HCT116 (cell line): Measurements from ENCODE around the gene CFAP44. TPM values are rescaled to one million over a fixed set of nuclear protein-coding genes. Genes with fewer than 3 reads are reported as not detected.

Source experiments
- ATAC-seq: fragments of 200-7000 bp; cut with Tn5 transposase; 2 replicates; pipeline ENCODE4 v1.9.1; 2020; ENCODE audit warnings: mild to moderate bottlenecking, moderate library complexity
- Bru-seq: library from RNA; stranded (reverse); fragments of 400-500 nt; gene quantifications from one replicate; lab custom pipeline; 2021; lab: Mats Ljungman, UMichigan
- BruChase-seq, 2 experiments: library from RNA; stranded (reverse); fragments of 400-500 nt; gene quantifications; one replicate each; lab custom pipeline; 2021; lab: Mats Ljungman, UMichigan
- BruUV-seq: library from RNA; stranded (reverse); fragments of 400-500 nt; replicated peaks from 2 replicates; lab custom pipeline; 2021; lab: Mats Ljungman, UMichigan
- CTCF ChIA-PET: fragments of 300-600 bp; sonication (Branson Sonifier 250); formaldehyde crosslinking; loops from one replicate; lab custom pipeline; 2021; ENCODE audit warnings: antibody characterized with exemption; lab: Charles Lee
- POLR2A ChIA-PET: fragments of 300-600, 350-600 bp; sonication (Branson Sonifier 250); formaldehyde crosslinking; loops from one replicate; lab custom pipeline; 2021; ENCODE audit warnings: antibody characterized with exemption; lab: Charles Lee
- RAD21 ChIA-PET, 2 experiments: fragments of 300-600 bp; sonication (Branson Sonifier 250); formaldehyde crosslinking; loops; one replicate each; lab custom pipeline; 2023; ENCODE audit warnings: low total read pairs in 2 of 2; ENCODE audit not compliant: uncharacterized antibody in 2 of 2, unreplicated experiment in 2 of 2, low non-redundant PET in 1 of 2; lab: Charles Lee
- DNase-seq: peaks from one replicate; pipeline ENCODE4 v3.0.0-alpha.2; 2010; ENCODE audit warnings: low read depth, low spot score
- H2AFZ ChIP-seq: fragments of 200-600 bp; shearing (Covaris generic), sonication (generic); 2 replicates; pipeline ENCODE4 v1.6.1; 2017; ENCODE audit warnings: low read depth, mixed run types, mixed read lengths, antibody characterized with exemption, low read length; ENCODE audit not compliant: poor library complexity, severe bottlenecking
- H3K27ac ChIP-seq: 2 replicates; pipeline ENCODE4 v1.5.1; 2012; ENCODE audit warnings: low read depth, low read length
- H3K27me3 ChIP-seq: fragments of 200-600 bp; sonication (generic); 2 replicates; pipeline ENCODE4 v1.6.1; 2016; ENCODE audit warnings: mixed run types, low read length, mixed read lengths; ENCODE audit not compliant: insufficient read depth
- H3K36me3 ChIP-seq, 2 experiments: fragments of 200-500 bp in 1 of 2; fragments of 200-600 bp in 1 of 2; sonication (Bioruptor generic) in 1 of 2; sonication (generic) in 1 of 2; 2 replicates each; pipeline versions ENCODE4 v1.5.1 to v1.6.1; 2014 to 2016; ENCODE audit warnings: low read length in 2 of 2, inconsistent platforms in 1 of 2, mixed read lengths in 1 of 2, mixed run types in 1 of 2; ENCODE audit not compliant: insufficient read depth in 2 of 2, control insufficient read depth in 1 of 2
- H3K4me1 ChIP-seq, 2 experiments: fragments of 200-600 bp in 1 of 2; sonication (generic) in 1 of 2; 2 replicates each; pipeline versions ENCODE4 v1.5.1 to v1.6.1; 2012 to 2017; ENCODE audit warnings: low read length in 2 of 2, inconsistent platforms in 1 of 2, mild to moderate bottlenecking in 1 of 2, mixed read lengths in 1 of 2, mixed run types in 1 of 2, moderate library complexity in 1 of 2; ENCODE audit not compliant: insufficient read depth in 2 of 2, control insufficient read depth in 1 of 2
- H3K4me2 ChIP-seq: fragments of 200-600 bp; sonication (generic); 2 replicates; pipeline ENCODE4 v1.6.1; 2017; ENCODE audit warnings: mixed run types, low read length, mixed read lengths
- H3K4me3 ChIP-seq, 2 experiments: fragments of 200-600 bp in 1 of 2; sonication (generic) in 1 of 2; replicated peaks in 1 of 2; 2 replicates each; pipeline ENCODE4 v1.5.1; 2011 to 2016; ENCODE audit warnings: low read length in 2 of 2, control low read depth in 1 of 2, low read depth in 1 of 2, mild to moderate bottlenecking in 1 of 2, mixed read lengths in 1 of 2, mixed run types in 1 of 2
- H3K79me2 ChIP-seq: fragments of 200-600 bp; sonication (generic); 2 replicates; pipeline ENCODE4 v1.6.1; 2017; ENCODE audit warnings: mild to moderate bottlenecking, mixed run types, low read length, moderate library complexity, mixed read lengths; ENCODE audit not compliant: insufficient read depth
- H3K9ac ChIP-seq: fragments of 200-600 bp; sonication (generic); 2 replicates; pipeline ENCODE4 v1.6.1; 2016; ENCODE audit warnings: low read length, mixed read lengths
- H3K9me2 ChIP-seq: fragments of 200-600 bp; sonication (generic), shearing (Covaris generic); 2 replicates; pipeline ENCODE4 v1.6.1; 2017; ENCODE audit warnings: mixed run types, mild to moderate bottlenecking, moderate library complexity; ENCODE audit not compliant: insufficient read depth
- H3K9me3 ChIP-seq, 2 experiments: fragments of 200-500 bp in 1 of 2; fragments of 200-600 bp in 1 of 2; sonication (Bioruptor generic) in 1 of 2; sonication (generic) in 1 of 2; 2 replicates each; pipeline ENCODE4 v1.6.1; 2014 to 2017; ENCODE audit warnings: low read length in 2 of 2, mixed read lengths in 2 of 2, inconsistent platforms in 1 of 2, low read depth in 1 of 2, mild to moderate bottlenecking in 1 of 2, mixed run types in 1 of 2, moderate library complexity in 1 of 2; ENCODE audit not compliant: control insufficient read depth in 1 of 2, insufficient read depth in 1 of 2
- H4K20me1 ChIP-seq: fragments of 200-600 bp; sonication (generic), shearing (Covaris generic); 2 replicates; pipeline ENCODE4 v1.6.1; 2017; ENCODE audit warnings: mixed run types, mild to moderate bottlenecking, moderate library complexity; ENCODE audit not compliant: insufficient read depth
- CBX3 ChIP-seq: IDR thresholded peaks from 2 replicates; pipeline ENCODE4 v1.6.1; 2012; ENCODE audit warnings: low read depth
- EZH2 ChIP-seq: fragments of 200-600 bp; sonication (generic); IDR thresholded peaks from 2 replicates; pipeline ENCODE4 v1.6.1; 2017; ENCODE audit warnings: antibody characterized with exemption, mixed run types
- EZH2phosphoT487 ChIP-seq: fragments of 200-600 bp; IDR thresholded peaks from 2 replicates; pipeline ENCODE4 v1.6.1; 2018; ENCODE audit warnings: antibody characterized with exemption, borderline replicate concordance
- FOSL1 ChIP-seq: IDR thresholded peaks from 2 replicates; pipeline ENCODE4 v1.6.1; 2012; ENCODE audit warnings: low read depth
- POLR2A ChIP-seq: IDR thresholded peaks from 2 replicates; pipeline ENCODE4 v1.7.0; 2011; ENCODE audit warnings: borderline replicate concordance; ENCODE audit not compliant: insufficient read depth, insufficient read length; ENCODE audit errors: extremely low read depth
- RAD21 ChIP-seq: IDR thresholded peaks from 2 replicates; pipeline ENCODE4 v1.6.1; 2012; ENCODE audit warnings: low read depth, mild to moderate bottlenecking
- SIN3A ChIP-seq: IDR thresholded peaks from 2 replicates; pipeline ENCODE4 v1.6.1; 2012; ENCODE audit warnings: low read depth
- ZNF274 ChIP-seq: fragments of 200-500 bp; sonication (Bioruptor generic); IDR thresholded peaks from 2 replicates; pipeline ENCODE4 v1.6.1; 2014; ENCODE audit warnings: mild to moderate bottlenecking, low read depth, low read length, inconsistent platforms
- intact Hi-C: fragments of 100-400 bp; cut with micrococcal nuclease; formaldehyde crosslinking; loops from 2 replicates; pipeline ENCODE4 v1.10.0; 2022
- long read RNA-seq: library from polyadenylated mRNA; unstranded; transcript quantifications from one replicate; pipeline ENCODE4 v2.0.0, GENCODE V29; 2021; ENCODE audit not compliant: unreplicated experiment
- polyA plus RNA-seq: library from polyadenylated mRNA; unstranded; fragments of >200 nt; gene quantifications from 2 replicates; pipeline ENCODE4 v1.2.1, GENCODE V29; 2012; ENCODE audit warnings: missing spikeins
- total RNA-seq: library from RNA; stranded (reverse); gene quantifications from one replicate; pipeline ENCODE4 v1.2.1, GENCODE V29; 2021; ENCODE audit not compliant: unreplicated experiment
- TF ChIP-seq, protein P1 (sequence below), 3 experiments: fragments of 200-600 bp in 1 of 3; sonication (generic) in 1 of 3; IDR thresholded peaks in 2 of 3; conservative IDR thresholded peaks in 1 of 3; 2 replicates each; pipeline ENCODE4 v1.5.1; 2012 to 2017; ENCODE audit warnings: low read depth in 2 of 3, low read length in 2 of 3, antibody characterized with exemption in 1 of 3, borderline replicate concordance in 1 of 3, control low read depth in 1 of 3, mild to moderate bottlenecking in 1 of 3, mixed read lengths in 1 of 3, mixed run types in 1 of 3, moderate library complexity in 1 of 3; ENCODE audit not compliant: insufficient read depth in 1 of 3

Gene CFAP44
- 5.4 TPM for total RNA-seq
- 1.00 and 1.4 TPM in 2 replicates for polyA plus RNA-seq
- percentile 55 among the genes with signal in this experiment for Bru-seq, nascent RNA
- percentile 54 among the genes with signal in this experiment for BruChase-seq, experiment 1, labeled RNA remaining after a 6-hour chase
- BruChase-seq, experiment 2, labeled RNA remaining after a 2-hour chase: percentile 57 among the genes with signal in this experiment
- long read RNA-seq, partial matches to known transcripts: 0 of 1 reads
- long read RNA-seq, other reads (novel, unspliced or antisense): 1 of 1 reads

GRCh38 chr3:113441051-113441770 is at the start of gene CFAP44:
Gene CFAP44, minus strand, starts transcription at chr3:113441493. Its CDS starts 7,829 bp downstream, at chr3:113433664.
- CTCF ChIA-PET: interaction anchor here (0.5 kb wide), 1 partner anchor 261 kb away, joined by 3 read pairs; no protein-coding TSS in a partner anchor
- Histone ChIP-seq H3K4me3 (no peak within 1 kb of the TSS), H4K20me1 (no peaks in the 10 kb centered on the region), H3K27me3 (no peaks in the 10 kb centered on the region), H3K9ac (no peak within 1 kb of the TSS), H3K4me1 (peaks cover 0 to 10% of the 10 kb centered on the region in 2 experiments; a peak in 2 of 4 replicates), H2AFZ (no peak within 1 kb of the TSS), H3K9me3 (no peaks in the 10 kb centered on the region), H3K36me3 (peaks cover 0 to 4% of the 10 kb centered on the region in 2 experiments; a peak in 1 of 4 replicates), H3K79me2 (no peaks in the 10 kb centered on the region), H3K9me2 (no peaks in the 10 kb centered on the region), H3K4me2 (no peak within 1 kb of the TSS), H3K27ac (no peak within 1 kb of the TSS)
- POLR2A ChIA-PET: no interaction called here
- TF ChIP-seq RAD21 (no peak), CBX3 (no peak), ZNF274 (no peak), EZH2phosphoT487 (no peak), POLR2A (no peak), SIN3A (no peak), EZH2 (no peak), FOSL1 (no peak)
- TF ChIP-seq, protein P1, sequence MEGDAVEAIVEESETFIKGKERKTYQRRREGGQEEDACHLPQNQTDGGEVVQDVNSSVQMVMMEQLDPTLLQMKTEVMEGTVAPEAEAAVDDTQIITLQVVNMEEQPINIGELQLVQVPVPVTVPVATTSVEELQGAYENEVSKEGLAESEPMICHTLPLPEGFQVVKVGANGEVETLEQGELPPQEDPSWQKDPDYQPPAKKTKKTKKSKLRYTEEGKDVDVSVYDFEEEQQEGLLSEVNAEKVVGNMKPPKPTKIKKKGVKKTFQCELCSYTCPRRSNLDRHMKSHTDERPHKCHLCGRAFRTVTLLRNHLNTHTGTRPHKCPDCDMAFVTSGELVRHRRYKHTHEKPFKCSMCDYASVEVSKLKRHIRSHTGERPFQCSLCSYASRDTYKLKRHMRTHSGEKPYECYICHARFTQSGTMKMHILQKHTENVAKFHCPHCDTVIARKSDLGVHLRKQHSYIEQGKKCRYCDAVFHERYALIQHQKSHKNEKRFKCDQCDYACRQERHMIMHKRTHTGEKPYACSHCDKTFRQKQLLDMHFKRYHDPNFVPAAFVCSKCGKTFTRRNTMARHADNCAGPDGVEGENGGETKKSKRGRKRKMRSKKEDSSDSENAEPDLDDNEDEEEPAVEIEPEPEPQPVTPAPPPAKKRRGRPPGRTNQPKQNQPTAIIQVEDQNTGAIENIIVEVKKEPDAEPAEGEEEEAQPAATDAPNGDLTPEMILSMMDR (IDR thresholded peaks at IDR 0.05 in 2 of 3, conservative IDR thresholded peaks at IDR 0.05 in 1 of 3; ENCODE audit: borderline replicate concordance in 1 of 3, insufficient read depth in 1 of 3, low read depth in 2 of 3, low read length in 2 of 3): no peak
- BruUV-seq: no TSS peak
- RAD21 ChIA-PET: no interaction called here
- intact Hi-C loops: loop anchor here (5.0 kb wide), 1 partner anchor 356 kb away; no protein-coding TSS in a partner anchor
- ATAC-seq: no peak
- DNase-seq: no peak
